IMR-90 (cell line): ENCODE measurements around the gene ABHD1. TPM values are rescaled to one million over a fixed set of nuclear protein-coding genes. Genes with fewer than 3 reads are reported as not detected.

Experiments
- ATAC-seq: fragments of 200-7000 bp; cut with Tn5 transposase; 2 replicates; pipeline ENCODE4 v1.9.1; 2020; ENCODE audit warnings: low read depth, mild to moderate bottlenecking, moderate library complexity
- BruUV-seq: library from RNA; stranded (reverse); fragments of 400-500 nt; replicated peaks from 2 replicates; lab custom pipeline; 2021; lab: Mats Ljungman, UMichigan
- CTCF ChIA-PET: fragments of 300-600 bp; formaldehyde crosslinking; extraction: SDS; loops from one replicate; lab custom pipeline; 2021; ENCODE audit warnings: antibody characterized with exemption; lab: Yijun Ruan, JAX
- POLR2A ChIA-PET: fragments of 300-600 bp; sonication (Branson Sonifier 250); formaldehyde crosslinking; loops from one replicate; lab custom pipeline; 2022; ENCODE audit warnings: antibody characterized with exemption; ENCODE audit not compliant: unreplicated experiment; lab: Charles Lee
- DNase-seq: peaks from one replicate; pipeline ENCODE4 v3.0.0; 2013
- H2AFZ ChIP-seq: replicated peaks from 2 replicates; pipeline ENCODE3; 2013; ENCODE audit warnings: low read length, mild to moderate bottlenecking; ENCODE audit not compliant: poor library complexity
- H2AK5ac ChIP-seq: 2 replicates; pipeline ENCODE4 v1.6.1; 2013; ENCODE audit warnings: low read depth, low read length, inconsistent platforms
- H2AK9ac ChIP-seq: replicated peaks from 2 replicates; pipeline ENCODE3; 2013; ENCODE audit warnings: mild to moderate bottlenecking, low read depth, low read length, moderate library complexity; ENCODE audit not compliant: poor library complexity
- H2BK120ac ChIP-seq: 2 replicates; pipeline ENCODE4 v1.6.1; 2013; ENCODE audit warnings: low read depth, low read length, inconsistent platforms
- H2BK15ac ChIP-seq: 3 replicates; pipeline ENCODE4 v1.6.1; 2013; ENCODE audit warnings: low read depth, low read length, inconsistent platforms
- H2BK20ac ChIP-seq: 2 replicates; pipeline ENCODE4 v1.6.1; 2013; ENCODE audit warnings: low read depth, mild to moderate bottlenecking, inconsistent platforms, low read length, moderate library complexity
- H2BK5ac ChIP-seq: 2 replicates; pipeline ENCODE4 v1.6.1; 2013; ENCODE audit warnings: mild to moderate bottlenecking, low read depth, low read length, inconsistent platforms; ENCODE audit not compliant: poor library complexity, severe bottlenecking
- H3K14ac ChIP-seq: replicated peaks from 2 replicates; pipeline ENCODE4 v1.6.1; 2013; ENCODE audit warnings: low read depth, low read length, inconsistent platforms
- H3K18ac ChIP-seq: 2 replicates; pipeline ENCODE4 v1.6.1; 2013; ENCODE audit warnings: low read depth, low read length, control low read depth
- H3K23ac ChIP-seq: 2 replicates; pipeline ENCODE4 v1.6.1; 2013; ENCODE audit warnings: low read depth, low read length, inconsistent platforms
- H3K27ac ChIP-seq: 2 replicates; pipeline ENCODE4 v1.5.1; 2013; ENCODE audit warnings: mild to moderate bottlenecking, control low read depth, low read length; ENCODE audit not compliant: insufficient read depth
- H3K27me3 ChIP-seq: 2 replicates; pipeline ENCODE4 v1.6.1; 2013; ENCODE audit warnings: low read length; ENCODE audit not compliant: control insufficient read depth, insufficient read depth
- H3K36me3 ChIP-seq: 2 replicates; pipeline ENCODE4 v1.6.1; 2013; ENCODE audit warnings: low read length, mixed read lengths; ENCODE audit not compliant: control insufficient read depth, insufficient read depth
- H3K4ac ChIP-seq: 2 replicates; pipeline ENCODE4 v1.6.1; 2013; ENCODE audit warnings: low read depth, low read length, inconsistent platforms
- H3K4me1 ChIP-seq: 2 replicates; pipeline ENCODE4 v1.6.1; 2013; ENCODE audit warnings: low read length, mixed read lengths; ENCODE audit not compliant: control insufficient read depth, insufficient read depth
- H3K4me2 ChIP-seq: 2 replicates; pipeline ENCODE4 v1.6.1; 2013; ENCODE audit warnings: low read depth, mild to moderate bottlenecking, control low read depth, low read length, moderate library complexity
- H3K4me3 ChIP-seq: 2 replicates; pipeline ENCODE4 v1.5.1; 2013; ENCODE audit warnings: low read depth, mild to moderate bottlenecking, control low read depth, low read length, moderate library complexity; ENCODE audit not compliant: insufficient read depth
- H3K56ac ChIP-seq: 2 replicates; pipeline ENCODE4 v1.6.1; 2013; ENCODE audit warnings: low read length, inconsistent platforms; ENCODE audit not compliant: insufficient read depth; ENCODE audit errors: extremely low read depth
- H3K79me1 ChIP-seq, 2 experiments: 2 replicates each; pipeline ENCODE4 v1.6.1; 2013; ENCODE audit warnings: low read length in 2 of 2, inconsistent platforms in 1 of 2, low read depth in 1 of 2
- H3K9ac ChIP-seq: 2 replicates; pipeline ENCODE4 v1.6.1; 2013; ENCODE audit warnings: low read depth, low read length, control low read depth
- H3K9me1 ChIP-seq: 2 replicates; pipeline ENCODE4 v1.6.1; 2013; ENCODE audit warnings: low read length, inconsistent platforms; ENCODE audit not compliant: insufficient read depth
- H3K9me3 ChIP-seq: 2 replicates; pipeline ENCODE4 v1.6.1; 2013; ENCODE audit warnings: low read length; ENCODE audit not compliant: control insufficient read depth, insufficient read depth
- H4K20me1 ChIP-seq: 2 replicates; pipeline ENCODE4 v1.6.1; 2013; ENCODE audit warnings: low read length, inconsistent platforms; ENCODE audit not compliant: insufficient read depth
- H4K5ac ChIP-seq: 2 replicates; pipeline ENCODE4 v1.6.1; 2013; ENCODE audit warnings: mild to moderate bottlenecking, low read depth, low read length, control low read depth
- H4K8ac ChIP-seq, 2 experiments: 2 replicates each; pipeline ENCODE4 v1.6.1; 2013; ENCODE audit warnings: low read depth in 2 of 2, low read length in 2 of 2, control low read depth in 1 of 2, inconsistent platforms in 1 of 2
- H4K91ac ChIP-seq: 2 replicates; pipeline ENCODE4 v1.6.1; 2013; ENCODE audit warnings: low read depth, low read length, inconsistent platforms; ENCODE audit not compliant: insufficient read depth
- BHLHE40 ChIP-seq: fragments of 150-350 bp; IDR thresholded peaks from 2 replicates; pipeline ENCODE4 v1.6.1; 2016; ENCODE audit warnings: mild to moderate bottlenecking, low read depth, low read length
- WGBS, 2 experiments: methylation state at CpG; one replicate each; pipeline versions ENCODE4 v1.1.5 to v1.1.7; 2013; ENCODE audit warnings: missing lambda C conversion rate in 2 of 2; ENCODE audit not compliant: insufficient read length in 1 of 2; ENCODE audit errors: extremely low coverage in 2 of 2; 5-methylcytosine and 5-hydroxymethylcytosine counted together
- dilution Hi-C: fragments of 300-500 bp; cut with HindIII; formaldehyde crosslinking; loops from one replicate; pipeline ENCODE4 v1.14.3; 2018; ENCODE audit warnings: low sequenced_read_pairs; ENCODE audit not compliant: unreplicated experiment
- in situ Hi-C: fragments of 300-500 bp; cut with MboI; formaldehyde crosslinking; loops from 3 replicates; pipeline ENCODE4 v1.14.3; 2019; ENCODE audit warnings: low sequenced_read_pairs, inconsistent platforms, mixed read lengths
- intact Hi-C: fragments of 100-400 bp; cut with micrococcal nuclease; formaldehyde crosslinking; loops from 2 replicates; pipeline ENCODE4 v1.10.0; 2022
- polyA plus RNA-seq, 3 experiments: library from polyadenylated mRNA; depleted of rRNA; stranded (reverse); fragments of >200 nt; gene quantifications; 2 replicates each; pipeline ENCODE4 v1.2.3, GENCODE V29; 2012; ENCODE audit warnings: low replicate concordance in 1 of 3
- total RNA-seq: library from RNA; depleted of rRNA; stranded (reverse); fragments of >200 nt; gene quantifications from 2 replicates; pipeline ENCODE4 v1.2.3, GENCODE V29; 2012

Gene ABHD1
- total and polyA plus RNA-seq, 2 of the 4 experiments (the other 2 are of a cell fraction), result 0.24 TPM; not detected in 1

- Histone ChIP-seq H2BK20ac (no peak overlapping the region), H3K4me3 (no peak overlapping the region), H3K4me1 (no peaks in the 10 kb centered on the region), H2AK9ac (no peak overlapping the region), H4K20me1 (no peaks in the 10 kb centered on the region), H4K8ac (no peak overlapping the region), H3K27me3 (peaks cover 31% of the 10 kb centered on the region), H3K56ac (no peak overlapping the region), H2AK5ac (no peak overlapping the region), H2BK15ac (no peak overlapping the region), H4K5ac (no peak overlapping the region), H2AFZ (no peak overlapping the region), H3K14ac (no peak overlapping the region), H3K18ac (no peak overlapping the region), H2BK120ac (no peak overlapping the region), H3K4me2 (no peak overlapping the region), H3K9me1 (no peaks in the 10 kb centered on the region; the same call in 1 of the 2 replicates), H3K9me3 (no peaks in the 10 kb centered on the region), H3K79me1 (no peaks in the 10 kb centered on the region), H4K91ac (no peak overlapping the region), H3K23ac (no peak overlapping the region), H3K36me3 (no peaks in the 10 kb centered on the region), H2BK5ac (no peak overlapping the region), H3K9ac (no peak overlapping the region), H3K27ac (no peak overlapping the region), H3K4ac (no peak overlapping the region)
- BruUV-seq, result no TSS peak
- POLR2A ChIA-PET, result no interaction called here
- dilution Hi-C loops, result no loop called here
- no peak for TF ChIP-seq BHLHE40
- intact Hi-C loops, result no loop called here
- ATAC-seq (no peak), DNase-seq (no peak)
- CTCF ChIA-PET, result interaction anchor here (0.5 kb wide), 1 partner anchor 12 kb away, joined by 3 read pairs; no protein-coding TSS in a partner anchor
- in situ Hi-C loops, result no loop called here
- 83% methylated on average over 15 of the region's 29 CpGs; no CpG with 5 or more reads in 1 of the 2 experiments for WGBS, 2 experiments
These were observed 26.2 kb downstream of the ABHD1 start for GRCh38 chr2:27149570-27150405.
